Adipocyte (in vitro differentiated cells): ENCODE data around the gene KIF6.
"Not testable (repeated sequence)": the region's sequence is repeated elsewhere in the genome, so short reads cannot be mapped to it uniquely, and the experiment has no call there.

Source experiments
- DNase-seq: peaks from one replicate; pipeline ENCODE4 v3.0.0-alpha.2; 2015; ENCODE audit warnings: low read depth
- H3K27me3 ChIP-seq: replicated peaks from 2 replicates; pipeline ENCODE4 v1.7.0; 2013; ENCODE audit warnings: mild to moderate bottlenecking, low read length, moderate library complexity; ENCODE audit not compliant: control insufficient read depth, insufficient read depth
- H3K36me3 ChIP-seq: 2 replicates; pipeline ENCODE4 v1.7.0; 2013; ENCODE audit warnings: low read length, mild to moderate bottlenecking, moderate library complexity; ENCODE audit not compliant: control insufficient read depth, insufficient read depth, severe bottlenecking
- H3K4me1 ChIP-seq: 2 replicates; pipeline ENCODE4 v1.7.0; 2013; ENCODE audit warnings: mild to moderate bottlenecking, low read length, moderate library complexity; ENCODE audit not compliant: control insufficient read depth, insufficient read depth
- H3K4me3 ChIP-seq: 2 replicates; pipeline ENCODE4 v1.7.0; 2013; ENCODE audit warnings: mild to moderate bottlenecking, low read length, moderate library complexity
- H3K9ac ChIP-seq: 2 replicates; pipeline ENCODE4 v1.7.0; 2013; ENCODE audit warnings: mild to moderate bottlenecking, low read length, moderate library complexity
- H3K9me3 ChIP-seq: 2 replicates; pipeline ENCODE4 v1.7.0; 2013; ENCODE audit warnings: mild to moderate bottlenecking, low read length, moderate library complexity; ENCODE audit not compliant: control insufficient read depth

The KIF6 gene

GRCh38 chr6:39755231-39755630, 30.0 kb upstream of the KIF6 start:
- Histone ChIP-seq H3K36me3 (no peaks in the 10 kb centered on the region), H3K9me3 (no peaks in the 10 kb centered on the region), H3K4me1 (peaks cover 29% of the 10 kb centered on the region), H3K4me3 (no peak overlapping the region), H3K27me3 (peaks cover 8% of the 10 kb centered on the region), H3K9ac (no peak overlapping the region)
- DNase-seq, result no peak

DNA sequence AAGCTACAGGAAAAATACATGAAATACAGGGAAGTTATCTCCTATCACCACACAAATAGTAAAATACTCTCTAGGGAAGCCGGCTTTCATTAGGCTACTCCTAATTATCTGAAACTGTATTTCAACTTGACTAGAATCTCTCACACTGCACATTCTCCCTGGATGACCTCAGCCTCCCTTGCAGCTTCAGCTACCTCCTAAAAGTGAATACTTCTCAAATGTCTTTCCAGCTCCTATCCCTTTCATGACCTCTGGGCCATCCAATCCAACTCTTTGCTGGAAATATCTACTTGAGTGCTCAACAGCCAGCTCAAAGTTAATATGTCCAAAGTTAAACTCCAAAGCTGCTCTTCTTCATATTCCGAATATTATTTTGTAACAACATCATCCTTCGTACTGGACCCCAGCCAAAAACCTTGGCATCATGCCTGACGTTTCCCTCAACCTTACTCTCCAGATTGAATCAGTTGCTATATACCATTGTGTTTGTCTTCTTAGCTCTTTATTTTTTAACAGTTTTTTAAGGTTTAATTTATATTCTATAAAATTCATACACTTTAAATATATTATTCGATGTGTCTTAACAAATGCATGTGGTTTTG, 29.4 kb upstream of the KIF6 start:
- no peak overlapping the region for H3K4me3 ChIP-seq
- no peak overlapping the region for H3K9ac ChIP-seq
- peaks cover 23% of the 10 kb centered on the region for H3K4me1 ChIP-seq
- DNase-seq, result no peak
- peaks cover 8% of the 10 kb centered on the region for H3K27me3 ChIP-seq
- H3K36me3 ChIP-seq, result no peaks in the 10 kb centered on the region
- no peaks in the 10 kb centered on the region for H3K9me3 ChIP-seq

DNA sequence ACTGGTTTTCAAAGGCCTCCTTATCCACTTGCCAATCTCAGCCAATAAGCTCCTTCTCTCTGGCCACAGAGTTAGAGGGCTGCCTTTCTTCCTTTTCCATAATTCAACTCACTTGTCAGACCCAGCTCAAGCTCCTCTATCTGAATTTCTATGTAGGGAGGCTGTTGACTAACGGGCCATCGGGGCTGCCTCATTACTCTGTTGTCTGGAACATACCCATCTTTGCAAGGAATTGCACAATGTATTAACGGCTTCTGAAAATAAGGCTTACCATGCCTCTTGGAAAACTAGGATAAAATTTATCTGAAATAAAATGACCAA, 28.5 kb upstream of the KIF6 start:
- peaks cover 21% of the 10 kb centered on the region for H3K4me1 ChIP-seq
- DNase-seq, result no peak
- H3K9ac ChIP-seq, result no peak overlapping the region
- H3K36me3 ChIP-seq, result no peaks in the 10 kb centered on the region
- no peaks in the 10 kb centered on the region for H3K9me3 ChIP-seq
- H3K4me3 ChIP-seq, result no peak overlapping the region
- peaks cover 2% of the 10 kb centered on the region for H3K27me3 ChIP-seq

GRCh38 chr6:39752835-39753724, 27.9 kb upstream of the KIF6 start:
- H3K36me3 ChIP-seq, result no peaks in the 10 kb centered on the region
- no peak for DNase-seq
- H3K9ac ChIP-seq, result no peak overlapping the region
- no peak overlapping the region for H3K4me3 ChIP-seq
- H3K27me3 ChIP-seq, result no peaks in the 10 kb centered on the region
- H3K4me1 ChIP-seq, result peaks cover 21% of the 10 kb centered on the region
- no peaks in the 10 kb centered on the region for H3K9me3 ChIP-seq

DNA sequence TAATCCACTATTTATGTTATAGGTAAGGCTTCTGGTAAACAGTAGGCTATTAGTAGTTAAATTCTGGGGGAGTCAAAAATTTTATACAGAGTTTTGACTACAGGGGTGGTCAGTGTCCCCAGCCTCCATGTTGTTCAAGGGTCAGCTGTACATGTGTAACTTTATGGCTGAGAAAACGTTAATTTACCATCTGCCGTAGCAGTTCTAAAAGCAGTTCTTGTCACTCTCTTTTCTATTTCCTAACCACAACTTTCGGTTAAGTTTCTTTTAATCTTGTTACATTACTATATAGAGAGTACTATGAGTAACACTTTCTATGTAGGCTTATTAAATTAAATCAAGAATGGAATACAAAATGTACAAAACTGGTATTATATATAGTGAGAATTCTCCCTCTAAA, 21.6 kb upstream of the KIF6 start:
- Histone ChIP-seq H3K4me3 (no peak overlapping the region), H3K36me3 (no peaks in the 10 kb centered on the region), H3K4me1 (no peaks in the 10 kb centered on the region), H3K27me3 (no peaks in the 10 kb centered on the region), H3K9me3 (no peaks in the 10 kb centered on the region), H3K9ac (no peak overlapping the region)
- DNase-seq, result no peak

DNA sequence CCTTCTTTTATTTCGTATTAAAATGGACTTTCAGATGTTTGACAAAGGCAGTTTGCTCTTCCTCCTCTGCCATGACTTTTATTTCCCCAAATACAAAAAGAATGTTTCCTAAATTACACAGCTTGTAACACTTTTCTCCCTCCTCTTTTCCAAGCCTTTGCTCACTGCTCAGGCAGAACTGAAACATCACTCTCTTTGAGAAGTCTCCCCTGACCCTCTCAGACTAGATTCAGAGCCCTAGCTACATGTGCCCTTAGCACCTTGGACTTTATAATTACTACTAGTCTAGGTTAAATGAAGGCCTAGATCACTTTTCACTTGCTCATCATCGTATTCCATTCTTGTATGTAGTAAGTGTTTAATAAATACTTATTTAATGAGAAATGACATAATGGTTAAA, 8.5 kb upstream of the KIF6 start:
- H3K9me3 ChIP-seq, result no peaks in the 10 kb centered on the region
- no peaks in the 10 kb centered on the region for H3K4me1 ChIP-seq
- no peak overlapping the region for H3K4me3 ChIP-seq
- H3K9ac ChIP-seq, result no peak overlapping the region
- H3K36me3 ChIP-seq, result no peaks in the 10 kb centered on the region
- H3K27me3 ChIP-seq, result no peaks in the 10 kb centered on the region
- no peak for DNase-seq

GRCh38 chr6:39731565-39731964, 6.4 kb upstream of the KIF6 start:
- no peaks in the 10 kb centered on the region for H3K27me3 ChIP-seq
- no peaks in the 10 kb centered on the region for H3K4me1 ChIP-seq
- H3K4me3 ChIP-seq, result no peak overlapping the region
- H3K9ac ChIP-seq, result no peak overlapping the region
- no peaks in the 10 kb centered on the region for H3K36me3 ChIP-seq
- no peaks in the 10 kb centered on the region for H3K9me3 ChIP-seq
- no peak for DNase-seq

DNA sequence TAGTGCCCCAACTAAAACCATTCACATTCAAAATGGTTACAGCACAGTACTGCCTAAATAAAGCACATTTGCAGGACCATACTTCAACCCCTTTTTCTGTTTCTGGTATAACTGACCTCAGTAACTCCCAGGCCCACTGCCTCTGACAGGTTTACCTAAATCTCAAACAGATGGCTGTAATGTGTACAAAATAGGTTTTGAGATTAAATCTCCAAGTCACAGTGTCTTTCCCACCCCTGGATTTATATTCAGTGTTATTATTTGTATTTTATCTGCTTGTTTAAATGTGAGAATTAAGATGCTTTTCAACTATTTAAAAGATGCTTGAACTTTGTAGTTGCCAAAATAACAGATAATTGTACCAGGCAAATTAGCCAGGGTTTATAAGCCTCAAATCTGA, 4.7 kb upstream of the KIF6 start:
- no peak overlapping the region for H3K9ac ChIP-seq
- H3K9me3 ChIP-seq, result no peaks in the 10 kb centered on the region
- no peak for DNase-seq
- no peaks in the 10 kb centered on the region for H3K4me1 ChIP-seq
- no peaks in the 10 kb centered on the region for H3K36me3 ChIP-seq
- no peak overlapping the region for H3K4me3 ChIP-seq
- H3K27me3 ChIP-seq, result no peaks in the 10 kb centered on the region

DNA sequence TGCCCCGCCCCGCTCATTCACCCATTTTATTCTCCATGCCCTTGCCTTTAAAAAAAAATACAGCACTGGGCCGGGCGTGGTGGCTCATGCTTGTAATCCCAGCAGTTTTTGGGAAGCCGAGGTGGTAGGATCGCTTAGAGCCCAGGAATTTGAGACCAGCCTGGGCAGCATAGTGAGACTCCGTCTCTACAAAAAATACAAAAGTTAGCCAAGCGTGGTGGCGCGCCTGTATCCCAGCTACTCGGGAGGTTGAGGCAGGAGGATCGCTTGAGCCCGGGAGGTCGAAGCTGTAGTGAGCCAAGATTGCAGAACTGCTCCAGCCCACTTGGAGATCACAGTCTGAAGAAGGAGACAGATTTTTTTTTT, 407 bp upstream of the KIF6 start:
- Histone ChIP-seq H3K36me3 (no peaks in the 10 kb centered on the region), H3K27me3 (no peaks in the 10 kb centered on the region), H3K4me3 (peak overlapping the region; percentile 89), H3K9ac (peak overlapping the region; percentile 72), H3K9me3 (no peaks in the 10 kb centered on the region), H3K4me1 (no peaks in the 10 kb centered on the region)
- DNase-seq, result no peak

DNA sequence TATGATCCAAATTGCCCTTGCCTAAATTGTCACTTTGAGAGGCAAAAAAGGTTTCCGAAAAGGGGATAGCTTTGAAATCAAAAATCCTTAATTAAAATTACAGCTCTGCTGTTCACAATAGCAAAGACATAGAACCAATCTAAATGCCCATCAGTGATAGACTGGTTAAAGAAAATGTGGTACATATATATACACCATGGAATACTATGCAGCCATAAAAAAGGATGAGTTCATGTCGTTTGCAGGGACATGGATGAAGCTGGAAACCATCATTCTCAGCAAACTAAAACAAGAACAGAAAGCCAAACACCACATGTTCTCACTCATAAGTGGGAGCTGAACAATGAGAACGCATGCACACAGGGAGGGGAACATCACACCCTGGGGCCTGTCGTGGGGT, 1.9 kb downstream of the KIF6 start:
- not testable (repeated sequence) for DNase-seq, H3K9me3 ChIP-seq, H3K9ac ChIP-seq, H3K4me3 ChIP-seq, H3K27me3 ChIP-seq, H3K36me3 ChIP-seq, H3K4me1 ChIP-seq

GRCh38 chr6:39714802-39715201, 10.4 kb downstream of the KIF6 start:
- no peak for DNase-seq
- H3K9me3 ChIP-seq, result no peaks in the 10 kb centered on the region
- no peaks in the 10 kb centered on the region for H3K27me3 ChIP-seq
- H3K4me3 ChIP-seq, result no peak overlapping the region
- no peaks in the 10 kb centered on the region for H3K4me1 ChIP-seq
- no peak overlapping the region for H3K9ac ChIP-seq
- no peaks in the 10 kb centered on the region for H3K36me3 ChIP-seq
